Hair follicular keratinocyte (primary cell): Measurements from ENCODE around the gene CTDSP1. TPM values are rescaled to one million over a fixed set of nuclear protein-coding genes. Genes with fewer than 3 reads are reported as not detected.

Experiments used
- total RNA-seq: library from RNA; depleted of rRNA; stranded (reverse); fragments of >200 nt; gene quantifications from 2 replicates; pipeline ENCODE4 v1.2.3, GENCODE V29; 2015

Gene CTDSP1, protein sequence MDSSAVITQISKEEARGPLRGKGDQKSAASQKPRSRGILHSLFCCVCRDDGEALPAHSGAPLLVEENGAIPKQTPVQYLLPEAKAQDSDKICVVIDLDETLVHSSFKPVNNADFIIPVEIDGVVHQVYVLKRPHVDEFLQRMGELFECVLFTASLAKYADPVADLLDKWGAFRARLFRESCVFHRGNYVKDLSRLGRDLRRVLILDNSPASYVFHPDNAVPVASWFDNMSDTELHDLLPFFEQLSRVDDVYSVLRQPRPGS
- total RNA-seq = 50.7 and 53.1 TPM in 2 replicates

GRCh38 chr2:218399391-218400166 lies at the start of gene CTDSP1:
Gene CTDSP1, plus strand, starts transcription at chr2:218399868. Its CDS starts 223 bp downstream, at chr2:218400091.

DNA sequence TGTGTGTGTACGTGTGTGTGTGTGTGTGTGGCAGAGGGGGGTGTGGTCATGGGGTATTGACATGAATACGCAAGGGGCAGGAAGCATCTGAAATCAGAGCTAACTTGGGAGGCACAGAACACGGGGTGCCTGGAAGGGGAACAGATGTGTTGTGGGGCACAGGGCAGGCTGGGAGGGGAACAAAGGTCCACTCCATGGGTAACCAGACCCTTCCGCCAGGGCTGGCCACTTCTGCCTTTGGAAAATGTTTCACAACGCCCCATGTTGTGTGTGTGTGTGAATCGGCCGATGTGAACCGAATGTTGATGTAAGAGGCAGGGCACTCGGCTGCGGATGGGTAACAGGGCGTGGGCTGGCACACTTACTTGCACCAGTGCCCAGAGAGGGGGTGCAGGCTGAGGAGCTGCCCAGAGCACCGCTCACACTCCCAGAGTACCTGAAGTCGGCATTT lies 17.7 kb upstream of the CTDSP1 start, which contains the start of gene SLC11A1:
SLC11A1 (plus strand) TSS at position 358 of the 451 bp plus-strand sequence. CDS start 96 bp downstream, outside the sequence.

DNA sequence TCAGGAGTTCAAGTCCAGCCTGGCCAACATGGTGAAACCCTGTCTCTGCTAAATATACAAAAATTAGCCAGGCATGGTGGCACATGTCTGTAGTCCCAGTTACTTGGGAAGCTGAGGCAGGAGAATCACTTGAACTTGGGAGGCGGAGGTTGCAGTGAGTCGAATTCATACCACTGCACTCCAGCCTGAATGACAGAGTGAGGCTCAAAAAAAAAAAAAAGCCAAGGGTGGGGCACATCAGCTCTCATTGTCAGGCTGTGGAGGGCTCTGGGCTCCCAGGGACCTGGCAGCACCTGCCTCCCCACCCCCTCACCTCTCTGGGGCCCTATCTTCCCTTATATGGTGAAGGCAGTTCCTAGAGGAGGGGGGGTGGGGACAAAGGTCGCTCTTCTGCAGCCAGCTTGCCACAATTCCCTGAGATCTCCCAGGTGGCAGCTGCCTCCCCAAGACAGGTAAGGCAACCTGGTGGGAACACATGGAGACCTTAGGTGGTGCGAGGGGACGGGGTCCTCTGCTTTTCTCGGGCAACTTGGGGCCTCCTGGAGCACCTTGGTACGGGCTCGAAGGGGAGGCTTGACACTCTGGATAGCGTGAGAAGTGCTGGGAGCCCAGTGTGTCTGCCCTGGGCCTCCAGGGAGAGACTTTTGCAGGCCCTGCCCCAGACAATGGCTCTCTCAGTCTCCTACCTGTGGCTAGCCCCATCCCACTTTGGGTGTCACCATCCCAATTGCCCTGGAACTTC lies 19.2 kb downstream of the CTDSP1 start, which contains the start of gene VIL1:
VIL1 (plus strand) TSS at position 407 of the 742 bp plus-strand sequence. CDS start 4,656 bp downstream, outside the sequence.

Other genes starting within 250 kb of the CTDSP1 start
- 0.11 TPM in 1 of 2 replicates, not detected in the other for gene CXCR1, start 232.9 kb upstream of the CTDSP1 start, total RNA-seq
- gene ARPC2, start 182.7 kb upstream of the CTDSP1 start, total RNA-seq = 709 and 716 TPM in 2 replicates
- gene GPBAR1, start 138.9 kb upstream of the CTDSP1 start, total RNA-seq = not detected in 2 replicates
- gene AAMP, start 129.7 kb upstream of the CTDSP1 start, total RNA-seq = 126 and 189 TPM in 2 replicates
- gene PNKD, start 129.3 kb upstream of the CTDSP1 start, total RNA-seq = 30.8 and 32.3 TPM in 2 replicates
- 266 and 371 TPM in 2 replicates for gene TMBIM1, start 107.4 kb upstream of the CTDSP1 start, total RNA-seq
- gene CATIP, start 43.0 kb upstream of the CTDSP1 start, total RNA-seq = not detected in 2 replicates
- 0.08 TPM in 1 of 2 replicates, not detected in the other for gene SLC11A1, start 17.6 kb upstream of the CTDSP1 start, total RNA-seq
- gene VIL1, start 19.3 kb downstream of the CTDSP1 start, total RNA-seq = not detected in 2 replicates
- gene USP37, start 168.5 kb downstream of the CTDSP1 start, total RNA-seq = 5.4 and 5.9 TPM in 2 replicates
- 51.0 and 76.6 TPM in 2 replicates for gene CNOT9, start 169.0 kb downstream of the CTDSP1 start, total RNA-seq
- 14.6 and 16.5 TPM in 2 replicates for gene PLCD4, start 208.0 kb downstream of the CTDSP1 start, total RNA-seq